Testis (tissue), 2 donors: Measurements from ENCODE around the gene CMKLR1.

Experiments
- POLR2A ChIP-seq: fragments of 450-650 bp; IDR thresholded peaks from one replicate; pipeline ENCODE4 v1.6.1; 2017; ENCODE audit warnings: antibody characterized with exemption, mild to moderate bottlenecking, moderate library complexity
- TF ChIP-seq, protein P1 (sequence below), 3 experiments: fragments of 450-650 bp in 2 of 3; fragments of 200-600 bp in 1 of 3; sonication (generic) in 1 of 3; IDR thresholded peaks; one replicate each; pipeline ENCODE4 v1.5.1; 2016 to 2019; ENCODE audit warnings: antibody characterized with exemption in 3 of 3, mild to moderate bottlenecking in 2 of 3, moderate library complexity in 1 of 3

DNA sequence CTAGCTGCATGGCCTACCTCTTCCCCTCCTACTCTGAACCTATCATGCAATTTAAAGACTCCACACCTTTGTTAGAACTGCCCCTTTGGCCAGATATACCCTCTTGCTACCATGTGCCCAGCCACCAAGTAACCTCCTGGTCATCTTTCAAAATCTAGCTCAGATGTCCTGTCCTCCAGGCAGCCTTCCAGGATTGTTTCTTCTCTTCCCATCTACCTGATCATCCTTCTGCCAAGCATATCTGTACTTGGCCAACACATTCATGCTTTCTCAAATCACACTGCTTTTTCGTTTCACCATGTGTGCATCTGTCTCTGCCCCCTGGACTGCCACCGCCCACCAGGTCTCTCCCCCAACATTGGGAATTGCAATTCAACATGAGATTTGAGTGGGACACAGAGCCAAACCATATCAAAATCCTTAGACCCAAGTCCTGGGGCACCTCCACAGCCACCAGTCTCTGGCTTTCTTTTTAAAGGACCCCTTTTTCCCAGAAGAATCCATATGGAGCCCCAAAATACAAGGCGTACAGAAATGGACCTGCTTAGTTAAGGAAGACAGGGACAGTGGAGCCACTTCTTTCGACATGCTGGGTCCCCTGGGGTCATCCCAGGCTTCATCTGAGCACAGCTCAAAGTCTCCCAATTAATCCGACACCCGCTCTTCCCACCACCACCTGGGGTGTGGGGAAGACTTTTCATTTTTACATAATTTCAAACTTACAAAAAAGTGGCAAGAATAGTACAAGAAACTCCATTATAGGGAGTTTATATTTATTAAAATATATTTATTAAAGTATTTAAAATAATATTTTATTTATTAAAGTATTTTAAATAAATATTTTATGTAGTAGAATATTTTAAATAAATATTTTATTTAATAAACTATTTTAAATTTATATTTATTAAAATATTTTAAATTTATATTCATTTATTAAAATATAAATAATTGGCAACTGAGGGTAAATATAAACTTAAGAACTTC is 7.9 kb upstream of the CMKLR1 start:
- TF ChIP-seq, protein P1, sequence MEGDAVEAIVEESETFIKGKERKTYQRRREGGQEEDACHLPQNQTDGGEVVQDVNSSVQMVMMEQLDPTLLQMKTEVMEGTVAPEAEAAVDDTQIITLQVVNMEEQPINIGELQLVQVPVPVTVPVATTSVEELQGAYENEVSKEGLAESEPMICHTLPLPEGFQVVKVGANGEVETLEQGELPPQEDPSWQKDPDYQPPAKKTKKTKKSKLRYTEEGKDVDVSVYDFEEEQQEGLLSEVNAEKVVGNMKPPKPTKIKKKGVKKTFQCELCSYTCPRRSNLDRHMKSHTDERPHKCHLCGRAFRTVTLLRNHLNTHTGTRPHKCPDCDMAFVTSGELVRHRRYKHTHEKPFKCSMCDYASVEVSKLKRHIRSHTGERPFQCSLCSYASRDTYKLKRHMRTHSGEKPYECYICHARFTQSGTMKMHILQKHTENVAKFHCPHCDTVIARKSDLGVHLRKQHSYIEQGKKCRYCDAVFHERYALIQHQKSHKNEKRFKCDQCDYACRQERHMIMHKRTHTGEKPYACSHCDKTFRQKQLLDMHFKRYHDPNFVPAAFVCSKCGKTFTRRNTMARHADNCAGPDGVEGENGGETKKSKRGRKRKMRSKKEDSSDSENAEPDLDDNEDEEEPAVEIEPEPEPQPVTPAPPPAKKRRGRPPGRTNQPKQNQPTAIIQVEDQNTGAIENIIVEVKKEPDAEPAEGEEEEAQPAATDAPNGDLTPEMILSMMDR (IDR thresholded peaks at IDR 0.05): no peak
- no peak for TF ChIP-seq POLR2A
